ENCODE measurements around the gene CCSAP. TPM values are rescaled to one million over a fixed set of nuclear protein-coding genes. Genes with fewer than 3 reads are reported as not detected.
"Not testable (repeated sequence)": the region's sequence is repeated elsewhere in the genome, so short reads cannot be mapped to it uniquely, and the experiment has no call there.

CCSAP gene
- total RNA-seq, 1 experiment from 2014 or later = 6.6 TPM

GRCh38 chr1:229325853-229326487 lies 16.9 kb downstream of the CCSAP start:
- DNase-seq (ENCODE audit: low spot score) = no peak

GRCh38 chr1:229325401-229325800 lies 17.4 kb downstream of the CCSAP start:
- no peak for DNase-seq (ENCODE audit: low spot score)

GRCh38 chr1:229323885-229324553 lies 18.8 kb downstream of the CCSAP start:
- DNase-seq (ENCODE audit: low spot score) = no peak

GRCh38 chr1:229323201-229323600 lies 19.6 kb downstream of the CCSAP start:
- no peak for DNase-seq (ENCODE audit: low spot score)

GRCh38 chr1:229319487-229319886 lies 23.4 kb downstream of the CCSAP start:
- DNase-seq (ENCODE audit: low spot score) = no peak

- DNase-seq (ENCODE audit: low spot score) = no peak
Observed at GRCh38 chr1:229318056-229318455, 24.8 kb downstream of the CCSAP start.

- DNase-seq (ENCODE audit: low spot score) = no peak
Observed at GRCh38 chr1:229316166-229316565, 26.7 kb downstream of the CCSAP start.

- no peak for DNase-seq (ENCODE audit: low spot score)
Observed at GRCh38 chr1:229310833-229311232, 32.0 kb downstream of the CCSAP start.

GRCh38 chr1:229309684-229310083 lies 33.2 kb downstream of the CCSAP start:
- no peak for DNase-seq (ENCODE audit: low spot score)

GRCh38 chr1:229309074-229309473 lies 33.8 kb downstream of the CCSAP start:
- DNase-seq (ENCODE audit: low spot score) = no peak

GRCh38 chr1:229305392-229305791 lies 37.5 kb downstream of the CCSAP start:
- DNase-seq (ENCODE audit: low spot score) = no peak

GRCh38 chr1:229303855-229304254 lies 39.0 kb downstream of the CCSAP start:
- no peak for DNase-seq (ENCODE audit: low spot score)

- no peak for DNase-seq (ENCODE audit: low spot score)
Observed at GRCh38 chr1:229302740-229303139, 40.1 kb downstream of the CCSAP start.

GRCh38 chr1:229300099-229300757 lies 42.6 kb downstream of the CCSAP start:
- DNase-seq (ENCODE audit: low spot score) = no peak

GRCh38 chr1:229298887-229299503 lies 43.9 kb downstream of the CCSAP start:
- DNase-seq (ENCODE audit: low spot score) = no peak

GRCh38 chr1:229298420-229298819 lies 44.4 kb downstream of the CCSAP start:
- DNase-seq (ENCODE audit: low spot score) = no peak

- no peak for DNase-seq (ENCODE audit: low spot score)
Observed at GRCh38 chr1:229297746-229298145, 45.1 kb downstream of the CCSAP start.

- no peak for DNase-seq (ENCODE audit: low spot score)
Observed at GRCh38 chr1:229296541-229296941, 46.3 kb downstream of the CCSAP start.

- DNase-seq (ENCODE audit: low spot score) = peak; percentile 35
Observed at GRCh38 chr1:229295745-229296144, 47.1 kb downstream of the CCSAP start.

- no peak for DNase-seq (ENCODE audit: low spot score)
Observed at GRCh38 chr1:229293528-229294204, 49.2 kb downstream of the CCSAP start.

GRCh38 chr1:229291686-229292085 lies 51.2 kb downstream of the CCSAP start:
- not testable (repeated sequence) for DNase-seq (ENCODE audit: low spot score)

- DNase-seq (ENCODE audit: low spot score) = no peak
Observed at GRCh38 chr1:229288516-229288915, 54.3 kb downstream of the CCSAP start.

Data from HT-29 (cell line).